Upper lobe of right lung (tissue), 1 donor: Measurements from ENCODE around the gene RAB6A. TPM values are rescaled to one million over a fixed set of nuclear protein-coding genes. Genes with fewer than 3 reads are reported as not detected.
A peak's percentile ranks its signal among the peaks of the same experiment; 100 is the strongest.
"Not testable (repeated sequence)": the region's sequence is repeated elsewhere in the genome, so short reads cannot be mapped to it uniquely, and the experiment has no call there.

Experiments
- ATAC-seq: fragments of 200-7000 bp; cut with Tn5 transposase; one replicate; pipeline ENCODE4 v1.9.1; 2020; ENCODE audit warnings: mild to moderate bottlenecking, moderate library complexity
- DNase-seq: peaks from one replicate; pipeline ENCODE4 v3.0.0-alpha.2; 2020
- H3K27ac ChIP-seq: fragments of 200-600 bp; one replicate; pipeline ENCODE4 v1.8.0; 2022
- H3K27me3 ChIP-seq: fragments of 200-600 bp; one replicate; pipeline ENCODE4 v1.8.0; 2022; ENCODE audit warnings: mild to moderate bottlenecking
- H3K36me3 ChIP-seq: fragments of 200-600 bp; one replicate; pipeline ENCODE4 v1.8.0; 2022
- H3K4me1 ChIP-seq: fragments of 200-600 bp; one replicate; pipeline ENCODE4 v1.8.0; 2022
- H3K4me3 ChIP-seq: fragments of 200-600 bp; one replicate; pipeline ENCODE4 v1.8.0; 2022; ENCODE audit warnings: mild to moderate bottlenecking
- H3K9me3 ChIP-seq: fragments of 200-600 bp; one replicate; pipeline ENCODE4 v1.8.0; 2022
- CTCF ChIP-seq: fragments of 200-600 bp; IDR thresholded peaks from one replicate; pipeline ENCODE4 v1.8.0; 2022; ENCODE audit warnings: antibody characterized with exemption
- intact Hi-C: fragments of 100-400 bp; cut with DNase I; formaldehyde crosslinking; loops from one replicate; pipeline ENCODE4 v1.11.0; 2022
- total RNA-seq: library from RNA; stranded (reverse); fragmentation: NEBNext Ultra II Directional; extraction: Animal tissue kit (Norgen Biotek cat#: 25700); gene quantifications from one replicate; pipeline ENCODE4 v1.2.1, GENCODE V29; 2021
- donor health status: DM: no; HTN: yes; CAD: no; lungs with severe emphysema.

RAB6A gene
- total RNA-seq, 1 donor from 2014 or later: 137 TPM

DNA sequence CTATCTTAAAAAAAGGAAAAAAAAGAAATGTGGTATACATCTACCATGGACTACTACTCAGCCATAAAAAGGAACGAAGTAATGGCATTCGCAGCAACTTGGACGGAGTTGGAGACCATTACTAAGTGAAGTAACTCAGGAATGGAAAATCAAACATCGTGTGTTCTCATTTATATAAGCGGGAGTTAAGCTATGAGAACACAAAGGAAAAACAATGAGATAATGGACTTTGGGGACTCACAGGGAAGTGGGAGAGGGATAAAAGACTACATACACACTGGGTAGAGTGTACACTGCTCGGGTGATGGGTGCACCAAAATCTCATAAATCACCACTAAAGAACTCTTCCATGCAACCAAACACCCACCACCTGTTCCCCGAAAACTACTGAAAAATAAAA, 11.8 kb downstream of the RAB6A start:
- DNase-seq (no peak), ATAC-seq (no peak)
- intact Hi-C loops: no loop called here
- Histone ChIP-seq H3K36me3 (no peaks in the 10 kb centered on the region), H3K4me3 (no peak overlapping the region), H3K27ac (no peak overlapping the region), H3K4me1 (peaks cover 20% of the 10 kb centered on the region), H3K27me3 (no peaks in the 10 kb centered on the region), H3K9me3 (no peaks in the 10 kb centered on the region)
- TF ChIP-seq CTCF: no peak

DNA sequence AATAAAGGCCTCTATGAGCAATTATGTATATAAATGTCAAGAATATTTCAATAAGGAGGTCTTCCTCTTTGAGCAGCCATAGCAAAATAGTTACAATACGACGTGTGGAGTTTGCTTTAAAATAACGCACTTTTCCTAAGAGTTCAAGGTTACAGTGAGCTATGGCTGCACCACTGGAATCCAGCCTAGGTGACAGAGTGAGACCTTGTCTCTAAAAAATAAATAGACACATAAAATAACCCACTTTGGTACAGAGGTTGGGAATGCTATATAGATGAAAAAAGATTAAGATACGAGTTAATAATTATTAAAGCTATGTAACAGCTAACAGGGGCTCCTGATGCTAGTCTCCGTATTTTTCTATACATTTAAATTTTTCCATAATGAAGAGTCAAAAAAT, 12.6 kb downstream of the RAB6A start:
- no peak for TF ChIP-seq CTCF
- H3K36me3 ChIP-seq: no peaks in the 10 kb centered on the region
- no peak overlapping the region for H3K27ac ChIP-seq
- no peaks in the 10 kb centered on the region for H3K27me3 ChIP-seq
- DNase-seq: no peak
- peaks cover 21% of the 10 kb centered on the region for H3K4me1 ChIP-seq
- H3K9me3 ChIP-seq: no peaks in the 10 kb centered on the region
- no peak overlapping the region for H3K4me3 ChIP-seq
- ATAC-seq: no peak
- intact Hi-C loops: no loop called here

DNA sequence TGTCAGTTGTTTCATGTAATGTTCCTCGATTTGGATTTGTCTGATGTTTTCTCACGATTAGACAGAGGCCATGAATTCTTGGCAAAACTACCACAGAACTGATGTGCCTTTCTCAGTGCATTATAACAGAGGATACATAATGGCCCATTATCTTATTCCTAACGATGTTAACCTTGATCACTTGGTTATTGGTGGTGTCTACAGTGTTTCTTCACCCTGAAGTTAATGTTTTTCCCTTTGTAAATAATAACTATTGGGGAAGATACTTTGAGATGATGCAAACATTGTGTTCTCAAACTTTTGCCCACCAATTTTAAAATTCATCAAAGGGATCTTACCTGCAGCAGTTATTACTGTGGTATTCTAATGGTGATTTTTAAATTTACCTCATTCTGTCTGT, 13.1 kb downstream of the RAB6A start:
- Histone ChIP-seq H3K27ac (no peak overlapping the region), H3K27me3 (no peaks in the 10 kb centered on the region), H3K4me1 (peaks cover 23% of the 10 kb centered on the region), H3K9me3 (no peaks in the 10 kb centered on the region), H3K36me3 (no peaks in the 10 kb centered on the region), H3K4me3 (no peak overlapping the region)
- intact Hi-C loops: no loop called here
- no peak for ATAC-seq
- no peak for DNase-seq
- TF ChIP-seq CTCF: no peak

DNA sequence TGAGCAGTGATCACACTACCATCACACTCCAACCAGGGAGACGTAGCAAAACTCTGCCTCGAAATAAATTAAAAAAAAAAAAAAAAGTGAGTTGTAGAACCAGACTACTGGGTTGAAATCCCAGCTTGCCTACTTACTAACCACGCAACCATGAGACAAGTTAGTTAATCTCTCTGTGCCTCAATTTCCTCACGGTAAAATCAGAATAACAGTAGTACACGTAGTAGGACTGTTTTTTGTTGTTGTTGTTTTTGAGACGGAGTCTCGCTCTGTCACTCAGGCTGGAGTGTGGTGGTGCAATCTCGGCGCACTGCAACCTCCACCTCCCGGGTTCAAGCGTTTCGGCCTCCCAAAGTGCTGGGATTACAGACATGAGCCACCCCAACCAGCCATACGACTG, 14.2 kb downstream of the RAB6A start:
- H3K9me3 ChIP-seq: no peaks in the 10 kb centered on the region
- ATAC-seq (no peak), DNase-seq (no peak)
- H3K27ac ChIP-seq: no peak overlapping the region
- no peak for TF ChIP-seq CTCF
- intact Hi-C loops: no loop called here
- H3K4me1 ChIP-seq: peaks cover 13% of the 10 kb centered on the region
- H3K36me3 ChIP-seq: no peaks in the 10 kb centered on the region
- no peaks in the 10 kb centered on the region for H3K27me3 ChIP-seq
- H3K4me3 ChIP-seq: no peak overlapping the region

- peaks cover 2% of the 10 kb centered on the region for H3K4me1 ChIP-seq
- H3K4me3 ChIP-seq: no peak overlapping the region
- intact Hi-C loops: no loop called here
- H3K9me3 ChIP-seq: no peaks in the 10 kb centered on the region
- H3K27ac ChIP-seq: no peak overlapping the region
- H3K36me3 ChIP-seq: no peaks in the 10 kb centered on the region
- H3K27me3 ChIP-seq: no peaks in the 10 kb centered on the region
- DNase-seq: peak; percentile 71
- TF ChIP-seq CTCF: no peak
- no peak for ATAC-seq
Measured at GRCh38 chr11:73743045-73743444, 17.8 kb downstream of the RAB6A start.

DNA sequence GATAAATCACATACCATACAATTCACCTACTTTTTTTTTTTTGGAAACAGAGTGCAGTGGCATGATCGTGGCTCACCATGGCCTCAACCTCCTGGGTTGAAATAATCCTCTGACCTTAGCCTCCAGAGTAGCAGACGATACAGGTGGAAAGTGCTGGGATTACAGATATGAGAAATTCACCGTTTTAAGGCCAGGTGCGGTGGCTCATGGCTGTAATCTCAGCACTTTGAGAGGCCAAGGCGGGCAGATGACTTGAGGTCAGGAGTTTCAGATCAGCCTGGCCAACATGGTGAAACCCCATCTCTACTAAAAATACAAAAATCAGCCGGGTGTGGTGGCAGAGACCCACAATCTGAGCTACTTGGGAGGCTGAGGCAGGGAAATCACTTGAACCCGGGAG, 24.9 kb downstream of the RAB6A start:
- ATAC-seq, H3K27ac ChIP-seq, H3K36me3 ChIP-seq, intact Hi-C loops, H3K9me3 ChIP-seq, H3K4me1 ChIP-seq, H3K4me3 ChIP-seq, H3K27me3 ChIP-seq, DNase-seq: not testable (repeated sequence)
